ENCODE data around the gene BAZ1B. TPM values are rescaled to one million over a fixed set of nuclear protein-coding genes. Genes with fewer than 3 reads are reported as not detected.

Gene BAZ1B
- total and polyA plus RNA-seq, 9 of the 15 experiments (the other 6 are each of a cell fraction or from before 2014, with no cell fraction given): 15.0 to 134 (median 79.5) TPM

DNA sequence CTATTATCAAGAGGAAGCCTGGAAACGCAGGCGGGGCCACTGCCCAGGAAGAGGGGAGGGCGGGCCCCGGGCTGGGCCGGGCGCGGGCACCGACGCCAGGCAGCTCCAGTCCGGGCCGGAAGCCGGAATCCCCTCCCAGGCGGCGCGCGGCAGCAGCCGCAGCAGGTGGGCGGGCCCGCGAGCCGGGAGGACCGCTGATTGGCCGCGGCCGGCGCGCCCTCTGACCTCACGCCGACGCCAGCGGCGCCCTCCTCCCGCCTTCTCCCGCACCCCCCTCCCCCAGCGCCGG lies 35.0 kb upstream of the BAZ1B start (continued):
- TF ChIP-seq, protein P1, sequence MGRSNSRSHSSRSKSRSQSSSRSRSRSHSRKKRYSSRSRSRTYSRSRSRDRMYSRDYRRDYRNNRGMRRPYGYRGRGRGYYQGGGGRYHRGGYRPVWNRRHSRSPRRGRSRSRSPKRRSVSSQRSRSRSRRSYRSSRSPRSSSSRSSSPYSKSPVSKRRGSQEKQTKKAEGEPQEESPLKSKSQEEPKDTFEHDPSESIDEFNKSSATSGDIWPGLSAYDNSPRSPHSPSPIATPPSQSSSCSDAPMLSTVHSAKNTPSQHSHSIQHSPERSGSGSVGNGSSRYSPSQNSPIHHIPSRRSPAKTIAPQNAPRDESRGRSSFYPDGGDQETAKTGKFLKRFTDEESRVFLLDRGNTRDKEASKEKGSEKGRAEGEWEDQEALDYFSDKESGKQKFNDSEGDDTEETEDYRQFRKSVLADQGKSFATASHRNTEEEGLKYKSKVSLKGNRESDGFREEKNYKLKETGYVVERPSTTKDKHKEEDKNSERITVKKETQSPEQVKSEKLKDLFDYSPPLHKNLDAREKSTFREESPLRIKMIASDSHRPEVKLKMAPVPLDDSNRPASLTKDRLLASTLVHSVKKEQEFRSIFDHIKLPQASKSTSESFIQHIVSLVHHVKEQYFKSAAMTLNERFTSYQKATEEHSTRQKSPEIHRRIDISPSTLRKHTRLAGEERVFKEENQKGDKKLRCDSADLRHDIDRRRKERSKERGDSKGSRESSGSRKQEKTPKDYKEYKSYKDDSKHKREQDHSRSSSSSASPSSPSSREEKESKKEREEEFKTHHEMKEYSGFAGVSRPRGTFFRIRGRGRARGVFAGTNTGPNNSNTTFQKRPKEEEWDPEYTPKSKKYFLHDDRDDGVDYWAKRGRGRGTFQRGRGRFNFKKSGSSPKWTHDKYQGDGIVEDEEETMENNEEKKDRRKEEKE (IDR thresholded peaks at IDR 0.05; ENCODE audit: borderline replicate concordance in 1 of 2, control insufficient read depth in 1 of 2, low read depth in 2 of 2, low read length in 1 of 2): peak in 1 of 2 experiments; percentile 80; a peak in 1 of 4 replicates
- no peak for TF ChIP-seq ZNF239 (CRISPR knock-in tag; IDR thresholded peaks at IDR 0.05)
- TF ChIP-seq ATF2 (CRISPR knock-in tag; IDR thresholded peaks at IDR 0.05): no peak
- TF ChIP-seq, protein P2, sequence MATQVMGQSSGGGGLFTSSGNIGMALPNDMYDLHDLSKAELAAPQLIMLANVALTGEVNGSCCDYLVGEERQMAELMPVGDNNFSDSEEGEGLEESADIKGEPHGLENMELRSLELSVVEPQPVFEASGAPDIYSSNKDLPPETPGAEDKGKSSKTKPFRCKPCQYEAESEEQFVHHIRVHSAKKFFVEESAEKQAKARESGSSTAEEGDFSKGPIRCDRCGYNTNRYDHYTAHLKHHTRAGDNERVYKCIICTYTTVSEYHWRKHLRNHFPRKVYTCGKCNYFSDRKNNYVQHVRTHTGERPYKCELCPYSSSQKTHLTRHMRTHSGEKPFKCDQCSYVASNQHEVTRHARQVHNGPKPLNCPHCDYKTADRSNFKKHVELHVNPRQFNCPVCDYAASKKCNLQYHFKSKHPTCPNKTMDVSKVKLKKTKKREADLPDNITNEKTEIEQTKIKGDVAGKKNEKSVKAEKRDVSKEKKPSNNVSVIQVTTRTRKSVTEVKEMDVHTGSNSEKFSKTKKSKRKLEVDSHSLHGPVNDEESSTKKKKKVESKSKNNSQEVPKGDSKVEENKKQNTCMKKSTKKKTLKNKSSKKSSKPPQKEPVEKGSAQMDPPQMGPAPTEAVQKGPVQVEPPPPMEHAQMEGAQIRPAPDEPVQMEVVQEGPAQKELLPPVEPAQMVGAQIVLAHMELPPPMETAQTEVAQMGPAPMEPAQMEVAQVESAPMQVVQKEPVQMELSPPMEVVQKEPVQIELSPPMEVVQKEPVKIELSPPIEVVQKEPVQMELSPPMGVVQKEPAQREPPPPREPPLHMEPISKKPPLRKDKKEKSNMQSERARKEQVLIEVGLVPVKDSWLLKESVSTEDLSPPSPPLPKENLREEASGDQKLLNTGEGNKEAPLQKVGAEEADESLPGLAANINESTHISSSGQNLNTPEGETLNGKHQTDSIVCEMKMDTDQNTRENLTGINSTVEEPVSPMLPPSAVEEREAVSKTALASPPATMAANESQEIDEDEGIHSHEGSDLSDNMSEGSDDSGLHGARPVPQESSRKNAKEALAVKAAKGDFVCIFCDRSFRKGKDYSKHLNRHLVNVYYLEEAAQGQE (IDR thresholded peaks at IDR 0.05; ENCODE audit: borderline replicate concordance): peak; percentile 98
- TF ChIP-seq, protein P2 (CRISPR knock-in tag; IDR thresholded peaks at IDR 0.05; ENCODE audit: low read depth): no peak
- TF ChIP-seq HNRNPK (IDR thresholded peaks at IDR 0.05; ENCODE audit: low read depth, low read length, poor library complexity, severe bottlenecking): peak; percentile 35
- TF ChIP-seq CBFA2T2 (conservative IDR thresholded peaks at IDR 0.05): no peak
- TF ChIP-seq RBM14 (IDR thresholded peaks at IDR 0.05; ENCODE audit: borderline replicate concordance, insufficient read depth, low read depth, low read length): no peak
- peak; percentile 30 for TF ChIP-seq SP2 (IDR thresholded peaks at IDR 0.05; ENCODE audit: extremely low read depth, low read depth, low read length, poor library complexity, severe bottlenecking)
- TF ChIP-seq STAT5A (IDR thresholded peaks at IDR 0.05; ENCODE audit: borderline replicate concordance, low read length): peak; percentile 7; the same call in 1 of the 2 replicates
- TF ChIP-seq SOX6 (IDR thresholded peaks at IDR 0.05): peak; percentile 43; the same call in 1 of the 2 replicates
- no peak for TF ChIP-seq BRD9 (IDR thresholded peaks at IDR 0.05; ENCODE audit: low read depth, partially characterized antibody)
- TF ChIP-seq ZBTB7A (IDR thresholded peaks at IDR 0.05; ENCODE audit: borderline replicate concordance, control insufficient read depth, low read depth, low read length): peak; percentile 66; the same call in 1 of the 2 replicates
- peak; percentile 72 for TF ChIP-seq NFYB (IDR thresholded peaks at IDR 0.05; ENCODE audit: extremely low read depth, insufficient read length)
- no peak for TF ChIP-seq HDAC8 (tag; IDR thresholded peaks at IDR 0.05)
- no peak for TF ChIP-seq NCOA6 (IDR thresholded peaks at IDR 0.05)
- no peak for TF ChIP-seq ZNF121 (CRISPR knock-in tag; conservative IDR thresholded peaks at IDR 0.05)
